Hepatocyte (in vitro differentiated cells): ENCODE measurements around the gene ZDHHC21. TPM values are rescaled to one million over a fixed set of nuclear protein-coding genes. Genes with fewer than 3 reads are reported as not detected.

Source experiments
- DNase-seq: peaks from one replicate; pipeline ENCODE4 v3.0.0-alpha.2; 2016; ENCODE audit warnings: low spot score
- H2AFZ ChIP-seq: fragments of 200-600 bp; sonication (generic); 2 replicates; pipeline ENCODE4 v1.6.0; 2016; ENCODE audit warnings: antibody characterized with exemption, mild to moderate bottlenecking
- H3K27ac ChIP-seq: fragments of 200-600 bp; sonication (generic); 2 replicates; pipeline ENCODE4 v1.5.1; 2016; ENCODE audit warnings: mild to moderate bottlenecking
- H3K27me3 ChIP-seq: fragments of 200-600 bp; sonication (generic); 2 replicates; pipeline ENCODE4 v1.6.1; 2016
- H3K36me3 ChIP-seq: fragments of 200-600 bp; sonication (generic); replicated peaks from 2 replicates; pipeline ENCODE4 v1.5.1; 2016; ENCODE audit warnings: low read depth; ENCODE audit not compliant: insufficient read depth
- H3K4me1 ChIP-seq: fragments of 200-600 bp; sonication (generic); 2 replicates; pipeline ENCODE4 v1.5.1; 2016; ENCODE audit warnings: mild to moderate bottlenecking, moderate library complexity; ENCODE audit not compliant: insufficient read depth
- H3K4me2 ChIP-seq: fragments of 200-600 bp; sonication (generic); 2 replicates; pipeline ENCODE4 v1.6.0; 2016
- H3K4me3 ChIP-seq: fragments of 200-600 bp; sonication (generic); 2 replicates; pipeline ENCODE4 v1.5.1; 2016; ENCODE audit warnings: mild to moderate bottlenecking
- H3K79me2 ChIP-seq: fragments of 200-600 bp; sonication (generic); 2 replicates; pipeline ENCODE4 v1.6.0; 2017; ENCODE audit warnings: mild to moderate bottlenecking
- H3K9me2 ChIP-seq: fragments of 200-600 bp; sonication (generic); replicated peaks from 2 replicates; pipeline ENCODE4 v1.6.0; 2017; ENCODE audit warnings: mild to moderate bottlenecking; ENCODE audit not compliant: insufficient read depth
- H3K9me3 ChIP-seq: fragments of 200-600 bp; sonication (generic); 2 replicates; pipeline ENCODE4 v1.5.1; 2016; ENCODE audit warnings: low read depth, mild to moderate bottlenecking
- H4K20me1 ChIP-seq: fragments of 200-600 bp; sonication (generic); 2 replicates; pipeline ENCODE4 v1.6.0; 2016; ENCODE audit warnings: mild to moderate bottlenecking; ENCODE audit not compliant: insufficient read depth, poor library complexity, severe bottlenecking
- EZH2 ChIP-seq: fragments of 200-600 bp; sonication (generic); IDR thresholded peaks from 2 replicates; pipeline ENCODE4 v1.6.1; 2016; ENCODE audit warnings: antibody characterized with exemption, mild to moderate bottlenecking, borderline replicate concordance
- EZH2phosphoT487 ChIP-seq: fragments of 200-600 bp; sonication (generic); IDR thresholded peaks from one replicate; pipeline ENCODE4 v1.6.1; 2018; ENCODE audit warnings: antibody characterized with exemption, mild to moderate bottlenecking, low read depth, moderate library complexity; ENCODE audit not compliant: unreplicated experiment, severe bottlenecking
- WGBS: methylation state at CpG from one replicate; pipeline ENCODE4 v1.1.6; 2016; ENCODE audit warnings: low lambda C conversion rate; ENCODE audit errors: missing lambda C conversion rate; 5-methylcytosine and 5-hydroxymethylcytosine counted together
- polyA plus RNA-seq: library from polyadenylated mRNA; unstranded; fragments of >200 nt; fragmentation: Nextera tagmentation; extraction: Ambion mirVana; gene quantifications from 2 replicates; pipeline ENCODE4 v1.2.1, GENCODE V29; 2016
- total RNA-seq: library from RNA; depleted of rRNA; stranded (reverse); fragments of >200 nt; gene quantifications from 2 replicates; pipeline ENCODE4 v1.2.3, GENCODE V29; 2014
- TF ChIP-seq, protein P1 (sequence below): fragments of 200-600 bp; sonication (generic); IDR thresholded peaks from 2 replicates; pipeline ENCODE4 v1.5.1; 2016; ENCODE audit warnings: antibody characterized with exemption, mild to moderate bottlenecking; ENCODE audit not compliant: poor library complexity

ZDHHC21 gene
- total and polyA plus RNA-seq, 2 experiments from 2014 or later: 4.7 to 17.7 TPM

DNA sequence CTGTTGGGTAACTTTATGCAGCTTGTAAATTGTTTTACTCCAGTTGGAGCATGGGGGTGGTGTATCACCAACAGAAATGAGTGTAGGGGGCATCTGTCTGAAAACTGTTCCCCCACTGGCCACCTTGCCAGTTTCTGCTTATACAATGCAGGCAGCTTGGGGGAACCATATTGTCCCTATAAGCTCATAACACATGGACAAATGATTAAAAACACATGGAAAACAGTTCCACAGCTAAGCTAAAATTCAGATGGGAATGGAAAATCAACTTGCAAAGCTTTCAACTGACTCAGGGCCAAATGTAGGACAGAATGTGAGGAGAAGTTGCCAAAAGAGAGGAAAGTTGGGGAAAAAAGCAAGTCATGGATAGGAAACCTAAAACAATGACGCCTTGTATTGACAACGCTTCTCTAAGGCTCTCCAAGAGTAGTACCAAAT, 37.2 kb upstream of the ZDHHC21 start:
- no peaks in the 10 kb centered on the region for H3K9me3 ChIP-seq
- no peaks in the 10 kb centered on the region for H3K79me2 ChIP-seq
- peak; percentile 59 for DNase-seq
- peak overlapping the region; percentile 86 for H3K27ac ChIP-seq
- TF ChIP-seq, protein P1, sequence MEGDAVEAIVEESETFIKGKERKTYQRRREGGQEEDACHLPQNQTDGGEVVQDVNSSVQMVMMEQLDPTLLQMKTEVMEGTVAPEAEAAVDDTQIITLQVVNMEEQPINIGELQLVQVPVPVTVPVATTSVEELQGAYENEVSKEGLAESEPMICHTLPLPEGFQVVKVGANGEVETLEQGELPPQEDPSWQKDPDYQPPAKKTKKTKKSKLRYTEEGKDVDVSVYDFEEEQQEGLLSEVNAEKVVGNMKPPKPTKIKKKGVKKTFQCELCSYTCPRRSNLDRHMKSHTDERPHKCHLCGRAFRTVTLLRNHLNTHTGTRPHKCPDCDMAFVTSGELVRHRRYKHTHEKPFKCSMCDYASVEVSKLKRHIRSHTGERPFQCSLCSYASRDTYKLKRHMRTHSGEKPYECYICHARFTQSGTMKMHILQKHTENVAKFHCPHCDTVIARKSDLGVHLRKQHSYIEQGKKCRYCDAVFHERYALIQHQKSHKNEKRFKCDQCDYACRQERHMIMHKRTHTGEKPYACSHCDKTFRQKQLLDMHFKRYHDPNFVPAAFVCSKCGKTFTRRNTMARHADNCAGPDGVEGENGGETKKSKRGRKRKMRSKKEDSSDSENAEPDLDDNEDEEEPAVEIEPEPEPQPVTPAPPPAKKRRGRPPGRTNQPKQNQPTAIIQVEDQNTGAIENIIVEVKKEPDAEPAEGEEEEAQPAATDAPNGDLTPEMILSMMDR: no peak
- TF ChIP-seq EZH2phosphoT487 (no peak), EZH2 (no peak)
- WGBS: 48% methylated on average over 2 of the region's 2 CpGs
- no peak overlapping the region for H3K4me2 ChIP-seq
- H3K9me2 ChIP-seq: no peaks in the 10 kb centered on the region
- no peaks in the 10 kb centered on the region for H3K36me3 ChIP-seq
- no peaks in the 10 kb centered on the region for H3K27me3 ChIP-seq
- no peaks in the 10 kb centered on the region for H4K20me1 ChIP-seq
- no peaks in the 10 kb centered on the region for H3K4me1 ChIP-seq
- H3K4me3 ChIP-seq: no peak overlapping the region
- no peak overlapping the region for H2AFZ ChIP-seq

DNA sequence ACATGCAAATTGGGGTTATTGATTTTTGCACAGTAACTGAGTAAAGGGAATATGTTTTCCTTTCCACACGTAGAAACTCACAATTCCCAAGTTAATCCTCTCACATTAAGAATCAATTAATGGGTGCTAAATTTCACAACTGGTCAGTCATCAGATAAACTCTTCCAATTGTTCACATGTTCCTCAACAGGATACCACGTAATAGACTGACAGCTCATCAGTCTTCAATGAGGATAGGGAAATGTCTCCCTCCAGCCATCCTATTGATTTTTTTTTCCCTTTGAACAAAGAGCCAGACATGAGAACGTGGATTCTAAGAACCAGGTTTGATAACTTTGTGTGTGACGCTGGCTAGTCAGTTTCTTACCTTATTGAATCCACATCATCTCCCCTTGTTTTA, 30.1 kb upstream of the ZDHHC21 start:
- WGBS: 36% methylated on average over 4 of the region's 4 CpGs
- TF ChIP-seq EZH2phosphoT487: no peak
- TF ChIP-seq, protein P1: no peak
- no peak for TF ChIP-seq EZH2
- Histone ChIP-seq H3K9me3 (no peaks in the 10 kb centered on the region), H3K36me3 (no peaks in the 10 kb centered on the region), H3K27me3 (peaks cover 7% of the 10 kb centered on the region), H3K4me2 (no peak overlapping the region), H2AFZ (no peak overlapping the region), H3K4me3 (no peak overlapping the region), H3K27ac (no peak overlapping the region), H3K79me2 (no peaks in the 10 kb centered on the region), H3K4me1 (no peaks in the 10 kb centered on the region), H3K9me2 (no peaks in the 10 kb centered on the region), H4K20me1 (no peaks in the 10 kb centered on the region)
- no peak for DNase-seq

DNA sequence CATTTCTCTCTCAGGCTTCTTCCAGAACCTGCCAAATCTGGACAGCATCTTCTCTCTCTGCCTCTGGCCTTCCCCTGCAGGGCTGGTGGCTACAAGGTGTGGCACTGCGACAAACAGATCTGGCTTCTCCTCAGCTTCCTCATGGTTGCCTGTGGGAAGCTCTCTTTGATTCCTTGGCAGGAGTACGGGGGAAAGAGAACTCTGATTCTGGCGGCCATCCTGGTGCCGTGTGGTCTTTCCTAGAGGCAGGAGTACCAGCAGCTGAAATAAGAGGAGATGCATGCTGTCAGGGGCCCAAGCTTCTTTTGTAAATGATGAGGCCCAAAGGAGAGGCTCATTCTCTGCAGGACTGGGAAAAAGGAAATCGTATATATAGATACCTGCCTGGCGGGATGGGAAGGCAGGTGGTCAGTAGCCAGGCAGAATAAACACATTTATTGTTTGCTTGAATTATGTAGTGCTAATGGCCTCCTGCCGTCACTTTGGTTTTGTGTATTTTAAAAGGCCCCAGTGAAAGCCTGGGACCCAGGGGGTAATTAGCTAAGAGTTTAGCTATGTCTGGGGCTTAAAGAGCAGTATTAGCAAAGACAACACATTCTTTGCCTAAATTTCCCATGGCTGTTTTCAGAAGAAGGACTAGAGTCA, 29.3 kb upstream of the ZDHHC21 start, which contains the start of gene CER1:
TSS of gene CER1 (minus strand) at position 343 of the 645 bp plus-strand sequence. CDS start at position 282, 61 bp downstream.
- H3K4me2 ChIP-seq: no peak within 1 kb of the TSS

More for the DNA sequence above, 29.3 kb upstream of the ZDHHC21 start, which contains the start of gene CER1:
- Histone ChIP-seq H3K4me3 (no peak within 1 kb of the TSS), H3K4me1 (no peaks in the 10 kb centered on the region), H3K9me2 (no peaks in the 10 kb centered on the region), H2AFZ (no peak within 1 kb of the TSS), H3K27me3 (peaks cover 7% of the 10 kb centered on the region), H4K20me1 (no peaks in the 10 kb centered on the region), H3K36me3 (no peaks in the 10 kb centered on the region), H3K9me3 (no peaks in the 10 kb centered on the region), H3K27ac (no peak within 1 kb of the TSS), H3K79me2 (no peaks in the 10 kb centered on the region)
- 33% methylated on average over 7 of the region's 7 CpGs for WGBS
- no peak for TF ChIP-seq EZH2phosphoT487
- TF ChIP-seq EZH2: no peak
- TF ChIP-seq, protein P1: no peak
- DNase-seq: no peak
